ENCODE results near the gene DNAAF8.

The DNAAF8 gene

DNA sequence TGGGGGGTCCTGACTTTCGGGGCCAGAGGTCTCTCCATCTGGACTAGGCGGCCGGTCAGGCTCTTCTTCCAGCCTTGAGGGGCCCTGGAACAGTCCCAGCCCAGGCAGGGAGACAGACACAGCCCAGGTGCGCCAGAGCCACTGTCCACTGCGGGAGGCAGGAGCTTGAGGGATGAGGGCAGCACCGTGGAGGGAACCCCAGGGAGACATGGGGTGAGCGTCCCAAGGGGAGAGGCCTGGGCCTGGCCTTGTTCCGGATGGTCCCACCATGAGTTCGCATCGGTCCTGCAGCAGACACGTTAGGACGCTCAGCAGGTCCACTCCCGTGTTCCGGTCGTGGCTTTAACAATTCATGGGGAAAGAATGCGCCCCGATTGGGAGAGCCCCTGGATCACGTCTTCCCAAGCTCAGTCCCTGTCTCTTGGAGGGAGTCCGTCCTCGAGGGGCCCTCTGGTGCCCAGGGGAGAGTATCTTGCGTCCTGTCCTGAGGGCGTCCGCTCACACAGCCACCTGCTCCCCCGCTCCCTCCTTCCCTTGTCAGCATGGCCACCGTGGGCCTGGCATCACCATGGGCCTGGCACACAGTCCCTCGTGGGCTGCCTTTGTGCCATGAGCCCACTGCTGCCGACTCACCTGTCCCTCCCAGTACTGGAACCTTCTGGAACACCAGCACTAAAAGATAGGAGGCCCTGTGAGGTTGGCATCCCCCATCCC, 47.7 kb upstream of the DNAAF8 start:
- H3K9ac ChIP-seq (ENCODE audit: low read length), result no peak overlapping the region
- no peak overlapping the region for H2BK15ac ChIP-seq (ENCODE audit: low read depth, poor library complexity, severe bottlenecking)
- no peak overlapping the region for H3K4ac ChIP-seq (ENCODE audit: low read depth in 1 of 2, low read length in 2 of 2)
- H2BK5ac ChIP-seq (ENCODE audit: low read depth, low read length, poor library complexity, severe bottlenecking), result no peak overlapping the region
- H3K14ac ChIP-seq (ENCODE audit: low read length in 2 of 2), result no peak overlapping the region
- H3K9me3 ChIP-seq (ENCODE audit: control insufficient read depth, low read length), result no peaks in the 10 kb centered on the region
- H2AK5ac ChIP-seq (ENCODE audit: low read length, severe bottlenecking), result no peak overlapping the region
- no peak for DNase-seq
- no peak overlapping the region for H4K8ac ChIP-seq (ENCODE audit: low read length)
- no peak overlapping the region for H3K23ac ChIP-seq (ENCODE audit: low read length in 2 of 2)
- H3K36me3 ChIP-seq (ENCODE audit: control insufficient read depth in 1 of 2, insufficient read depth in 2 of 2, low read depth in 1 of 2, low read length in 2 of 2), result peaks cover 58 to 94% of the 10 kb centered on the region in 2 experiments
- peaks cover 38% of the 10 kb centered on the region for H3K79me1 ChIP-seq (replicated peaks; ENCODE audit: low read length, poor library complexity, severe bottlenecking)
- no peak overlapping the region for H2AFZ ChIP-seq (ENCODE audit: low read depth, low read length)
- WGBS, result 92% methylated on average over 27 of the region's 27 CpGs
- H3K27me3 ChIP-seq (ENCODE audit: control insufficient read depth in 1 of 2, insufficient read depth in 1 of 2, low read length in 2 of 2), result no peaks in the 10 kb centered on the region
- no peak overlapping the region for H3K4me2 ChIP-seq (ENCODE audit: low read length, poor library complexity, severe bottlenecking)
- no peak overlapping the region for H2BK120ac ChIP-seq (ENCODE audit: low read depth, low read length)
- peaks cover 16% of the 10 kb centered on the region for H3K4me1 ChIP-seq (ENCODE audit: control insufficient read depth, insufficient read depth, low read depth, low read length)
- H3K18ac ChIP-seq (ENCODE audit: low read depth in 1 of 2, low read length in 2 of 2), result no peak overlapping the region
- no peak overlapping the region for H4K91ac ChIP-seq (ENCODE audit: low read length)
- H3K27ac ChIP-seq (ENCODE audit: low read length, poor library complexity, severe bottlenecking), result no peak overlapping the region
- no peak overlapping the region for H3K4me3 ChIP-seq (ENCODE audit: insufficient read depth in 1 of 2, low read depth in 1 of 2, low read length in 2 of 2)
- no peak overlapping the region for H2BK12ac ChIP-seq (ENCODE audit: low read length in 2 of 2)

- Histone ChIP-seq H2BK5ac (ENCODE audit: low read depth, low read length, poor library complexity, severe bottlenecking) (no peak overlapping the region), H3K9me3 (ENCODE audit: control insufficient read depth, low read length) (no peaks in the 10 kb centered on the region), H2BK120ac (ENCODE audit: low read depth, low read length) (no peak overlapping the region), H2AFZ (ENCODE audit: low read depth, low read length) (no peak overlapping the region), H4K91ac (ENCODE audit: low read length) (no peak overlapping the region), H3K36me3 (ENCODE audit: control insufficient read depth in 1 of 2, insufficient read depth in 2 of 2, low read depth in 1 of 2, low read length in 2 of 2) (peaks cover 51 to 88% of the 10 kb centered on the region in 2 experiments), H3K9ac (ENCODE audit: low read length) (no peak overlapping the region), H3K23ac (ENCODE audit: low read length in 2 of 2) (no peak overlapping the region), H3K79me1 (replicated peaks; ENCODE audit: low read length, poor library complexity, severe bottlenecking) (peaks cover 32% of the 10 kb centered on the region), H3K14ac (ENCODE audit: low read length in 2 of 2) (no peak overlapping the region), H3K4ac (ENCODE audit: low read depth in 1 of 2, low read length in 2 of 2) (no peak overlapping the region), H3K4me2 (ENCODE audit: low read length, poor library complexity, severe bottlenecking) (no peak overlapping the region), H3K4me3 (ENCODE audit: insufficient read depth in 1 of 2, low read depth in 1 of 2, low read length in 2 of 2) (no peak overlapping the region), H3K27me3 (ENCODE audit: control insufficient read depth in 1 of 2, insufficient read depth in 1 of 2, low read length in 2 of 2) (no peaks in the 10 kb centered on the region), H3K18ac (ENCODE audit: low read depth in 1 of 2, low read length in 2 of 2) (no peak overlapping the region), H2BK12ac (ENCODE audit: low read length in 2 of 2) (no peak overlapping the region), H2AK5ac (ENCODE audit: low read length, severe bottlenecking) (no peak overlapping the region), H2BK15ac (ENCODE audit: low read depth, poor library complexity, severe bottlenecking) (no peak overlapping the region), H3K27ac (ENCODE audit: low read length, poor library complexity, severe bottlenecking) (no peak overlapping the region), H4K8ac (ENCODE audit: low read length) (no peak overlapping the region), H3K4me1 (ENCODE audit: control insufficient read depth, insufficient read depth, low read depth, low read length) (peaks cover 18% of the 10 kb centered on the region)
- 90% methylated on average over 8 of the region's 8 CpGs for WGBS
- DNase-seq, result no peak
Measured at GRCh38 chr16:4687416-4687815, 46.9 kb upstream of the DNAAF8 start.

DNA sequence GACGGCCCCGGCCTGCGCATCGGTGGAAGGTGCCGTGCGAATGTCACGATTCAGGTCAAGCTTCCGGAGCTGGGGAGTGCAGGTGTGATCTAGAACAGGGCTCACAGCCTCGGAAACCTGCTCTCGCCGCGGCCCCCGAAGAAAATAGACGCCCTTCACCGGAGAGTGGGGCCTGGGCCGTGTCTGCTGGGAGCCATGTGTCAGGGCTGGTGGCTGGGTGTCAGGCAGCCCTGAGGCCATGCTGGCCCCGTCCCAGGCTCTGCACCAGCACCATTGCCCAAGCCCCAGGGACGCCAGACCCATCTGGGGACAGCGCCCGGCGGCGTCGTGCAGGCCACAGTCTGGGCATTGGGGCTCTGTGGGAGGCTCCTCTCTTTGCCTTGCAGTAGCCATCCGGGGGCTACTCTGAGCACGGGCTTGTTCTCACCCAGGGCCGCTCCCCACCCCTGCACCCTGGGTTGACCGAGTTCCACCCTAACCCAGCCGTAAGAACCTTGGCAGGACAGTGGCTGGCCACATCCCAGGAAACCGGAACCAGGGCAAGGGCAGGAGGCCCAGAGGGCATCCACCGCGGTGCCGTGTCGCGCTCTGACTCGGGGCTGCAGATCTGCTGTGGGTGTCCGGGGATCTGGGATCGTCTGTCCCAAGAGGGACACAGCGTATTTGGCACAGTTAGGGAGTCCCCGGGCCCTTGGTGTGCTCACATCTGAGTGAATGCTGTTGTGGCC, 46.2 kb upstream of the DNAAF8 start:
- WGBS, result 94% methylated on average over 39 of the region's 39 CpGs
- no peaks in the 10 kb centered on the region for H3K9me3 ChIP-seq (ENCODE audit: control insufficient read depth, low read length)

DNA sequence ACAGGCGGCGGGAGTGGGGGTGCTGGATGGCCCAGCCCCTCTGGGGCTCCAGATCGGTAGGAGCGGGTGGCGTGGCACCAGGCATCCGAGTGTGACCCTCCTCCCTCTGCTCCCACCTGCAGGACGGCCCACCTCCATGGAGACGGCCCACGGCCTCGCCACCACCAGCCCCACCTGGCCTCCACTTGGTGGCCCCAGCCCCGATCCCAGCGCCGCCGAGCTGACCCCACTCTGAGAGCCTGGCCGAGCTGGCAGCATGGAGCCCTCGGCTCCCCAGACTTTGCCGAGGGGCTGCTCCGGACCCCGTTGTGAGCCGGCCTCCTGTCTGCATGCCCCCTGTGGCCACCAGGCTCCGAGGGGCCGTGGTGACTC, 45.7 kb upstream of the DNAAF8 start:
- H3K36me3 ChIP-seq (ENCODE audit: control insufficient read depth in 1 of 2, insufficient read depth in 2 of 2, low read depth in 1 of 2, low read length in 2 of 2), result peaks cover 39 to 77% of the 10 kb centered on the region in 2 experiments
- no peak overlapping the region for H3K18ac ChIP-seq (ENCODE audit: low read depth in 1 of 2, low read length in 2 of 2)
- WGBS, result 95% methylated on average over 22 of the region's 22 CpGs
- H3K4me2 ChIP-seq (ENCODE audit: low read length, poor library complexity, severe bottlenecking), result no peak overlapping the region
- no peak overlapping the region for H2AK5ac ChIP-seq (ENCODE audit: low read length, severe bottlenecking)
- no peaks in the 10 kb centered on the region for H3K9me3 ChIP-seq (ENCODE audit: control insufficient read depth, low read length)
- H4K8ac ChIP-seq (ENCODE audit: low read length), result no peak overlapping the region
- peaks cover 20% of the 10 kb centered on the region for H3K79me1 ChIP-seq (replicated peaks; ENCODE audit: low read length, poor library complexity, severe bottlenecking)
- no peak overlapping the region for H4K91ac ChIP-seq (ENCODE audit: low read length)
- no peaks in the 10 kb centered on the region for H3K27me3 ChIP-seq (ENCODE audit: control insufficient read depth in 1 of 2, insufficient read depth in 1 of 2, low read length in 2 of 2)
- H2BK15ac ChIP-seq (ENCODE audit: low read depth, poor library complexity, severe bottlenecking), result no peak overlapping the region
- peak overlapping the region in 1 of 2 experiments; percentile 14 for H3K4me3 ChIP-seq (ENCODE audit: insufficient read depth in 1 of 2, low read depth in 1 of 2, low read length in 2 of 2)
- H2BK120ac ChIP-seq (ENCODE audit: low read depth, low read length), result no peak overlapping the region
- H2BK5ac ChIP-seq (ENCODE audit: low read depth, low read length, poor library complexity, severe bottlenecking), result no peak overlapping the region
- no peak overlapping the region for H3K27ac ChIP-seq (ENCODE audit: low read length, poor library complexity, severe bottlenecking)
- no peak for DNase-seq
- no peak overlapping the region for H3K14ac ChIP-seq (ENCODE audit: low read length in 2 of 2)
- H3K4ac ChIP-seq (ENCODE audit: low read depth in 1 of 2, low read length in 2 of 2), result no peak overlapping the region
- H3K23ac ChIP-seq (ENCODE audit: low read length in 2 of 2), result no peak overlapping the region
- no peak overlapping the region for H2AFZ ChIP-seq (ENCODE audit: low read depth, low read length)
- H3K4me1 ChIP-seq (ENCODE audit: control insufficient read depth, insufficient read depth, low read depth, low read length), result peaks cover 18% of the 10 kb centered on the region
- H2BK12ac ChIP-seq (ENCODE audit: low read length in 2 of 2), result no peak overlapping the region
- H3K9ac ChIP-seq (ENCODE audit: low read length), result no peak overlapping the region

More for the DNA sequence above, 46.2 kb upstream of the DNAAF8 start:
- Histone ChIP-seq H2AFZ (ENCODE audit: low read depth, low read length) (no peak overlapping the region), H3K27ac (ENCODE audit: low read length, poor library complexity, severe bottlenecking) (no peak overlapping the region), H3K9ac (ENCODE audit: low read length) (no peak overlapping the region), H3K4me2 (ENCODE audit: low read length, poor library complexity, severe bottlenecking) (no peak overlapping the region), H4K91ac (ENCODE audit: low read length) (no peak overlapping the region), H3K4me3 (ENCODE audit: insufficient read depth in 1 of 2, low read depth in 1 of 2, low read length in 2 of 2) (no peak overlapping the region), H3K14ac (ENCODE audit: low read length in 2 of 2) (no peak overlapping the region), H3K27me3 (ENCODE audit: control insufficient read depth in 1 of 2, insufficient read depth in 1 of 2, low read length in 2 of 2) (no peaks in the 10 kb centered on the region), H2AK5ac (ENCODE audit: low read length, severe bottlenecking) (no peak overlapping the region), H3K18ac (ENCODE audit: low read depth in 1 of 2, low read length in 2 of 2) (no peak overlapping the region), H3K4ac (ENCODE audit: low read depth in 1 of 2, low read length in 2 of 2) (no peak overlapping the region), H3K36me3 (ENCODE audit: control insufficient read depth in 1 of 2, insufficient read depth in 2 of 2, low read depth in 1 of 2, low read length in 2 of 2) (peaks cover 44 to 82% of the 10 kb centered on the region in 2 experiments), H2BK120ac (ENCODE audit: low read depth, low read length) (no peak overlapping the region), H3K4me1 (ENCODE audit: control insufficient read depth, insufficient read depth, low read depth, low read length) (peaks cover 18% of the 10 kb centered on the region), H2BK12ac (ENCODE audit: low read length in 2 of 2) (no peak overlapping the region), H3K23ac (ENCODE audit: low read length in 2 of 2) (no peak overlapping the region), H2BK5ac (ENCODE audit: low read depth, low read length, poor library complexity, severe bottlenecking) (no peak overlapping the region), H2BK15ac (ENCODE audit: low read depth, poor library complexity, severe bottlenecking) (no peak overlapping the region), H4K8ac (ENCODE audit: low read length) (no peak overlapping the region), H3K79me1 (replicated peaks; ENCODE audit: low read length, poor library complexity, severe bottlenecking) (peaks cover 25% of the 10 kb centered on the region)
- no peak for DNase-seq
